ENCODE measurements around the gene PDGFC. TPM values are rescaled to one million over a fixed set of nuclear protein-coding genes. Genes with fewer than 3 reads are reported as not detected.

PDGFC gene
- total and polyA plus RNA-seq, 2 experiments from 2014 or later: 35.5 to 63.3 TPM

DNA sequence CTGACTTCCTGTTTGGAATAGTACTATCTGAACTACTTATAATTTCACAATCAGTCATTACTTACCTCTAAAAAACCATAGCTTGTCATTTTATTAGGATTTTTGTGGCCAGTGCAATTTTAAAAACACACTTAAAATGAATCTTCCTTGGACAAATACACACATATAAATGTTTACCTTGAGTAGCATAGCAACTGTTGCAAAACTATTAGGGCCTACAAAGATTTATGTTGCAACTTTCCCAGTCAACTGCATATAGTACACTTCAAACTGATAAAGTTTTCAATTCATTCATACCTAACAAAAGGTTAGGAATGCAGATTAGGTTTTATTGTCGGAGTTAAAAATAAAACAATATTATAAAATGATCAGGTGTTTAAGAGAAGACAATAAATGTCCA is 193.0 kb downstream of the PDGFC start:
- H3K27me3 ChIP-seq: no peaks in the 10 kb centered on the region
- 68% methylated on average over 1 of the region's 1 CpG for WGBS (ENCODE audit: low lambda C conversion rate, missing lambda C conversion rate)
- no peak overlapping the region for H3K4me3 ChIP-seq
- no peaks in the 10 kb centered on the region for H3K9me2 ChIP-seq (replicated peaks; ENCODE audit: insufficient read depth)
- DNase-seq (ENCODE audit: low spot score): no peak
- no peaks in the 10 kb centered on the region for H4K20me1 ChIP-seq (ENCODE audit: insufficient read depth, poor library complexity, severe bottlenecking)
- H3K27ac ChIP-seq: peak overlapping the region; percentile 41
- H3K4me1 ChIP-seq (ENCODE audit: insufficient read depth): peaks cover 18% of the 10 kb centered on the region
- no peaks in the 10 kb centered on the region for H3K9me3 ChIP-seq (ENCODE audit: low read depth)
- TF ChIP-seq EZH2phosphoT487 (IDR thresholded peaks at IDR 0.05; ENCODE audit: low read depth, severe bottlenecking, unreplicated experiment) (no peak), EZH2 (IDR thresholded peaks at IDR 0.05; ENCODE audit: borderline replicate concordance) (no peak)
- peaks cover 5% of the 10 kb centered on the region for H3K79me2 ChIP-seq
- H3K36me3 ChIP-seq (replicated peaks; ENCODE audit: insufficient read depth, low read depth): no peaks in the 10 kb centered on the region
- no peak overlapping the region for H2AFZ ChIP-seq
- no peak overlapping the region for H3K4me2 ChIP-seq

- Histone ChIP-seq H3K9me3 (ENCODE audit: low read depth) (no peaks in the 10 kb centered on the region), H3K27me3 (no peaks in the 10 kb centered on the region), H3K4me1 (ENCODE audit: insufficient read depth) (peaks cover 18% of the 10 kb centered on the region), H3K36me3 (replicated peaks; ENCODE audit: insufficient read depth, low read depth) (no peaks in the 10 kb centered on the region), H3K4me3 (no peak overlapping the region), H3K79me2 (peaks cover 5% of the 10 kb centered on the region), H3K4me2 (no peak overlapping the region), H3K27ac (peak overlapping the region; percentile 41), H3K9me2 (replicated peaks; ENCODE audit: insufficient read depth) (no peaks in the 10 kb centered on the region), H2AFZ (no peak overlapping the region), H4K20me1 (ENCODE audit: insufficient read depth, poor library complexity, severe bottlenecking) (no peaks in the 10 kb centered on the region)
- TF ChIP-seq EZH2 (IDR thresholded peaks at IDR 0.05; ENCODE audit: borderline replicate concordance): no peak
- TF ChIP-seq EZH2phosphoT487 (IDR thresholded peaks at IDR 0.05; ENCODE audit: low read depth, severe bottlenecking, unreplicated experiment): no peak
- TF ChIP-seq, protein P1, sequence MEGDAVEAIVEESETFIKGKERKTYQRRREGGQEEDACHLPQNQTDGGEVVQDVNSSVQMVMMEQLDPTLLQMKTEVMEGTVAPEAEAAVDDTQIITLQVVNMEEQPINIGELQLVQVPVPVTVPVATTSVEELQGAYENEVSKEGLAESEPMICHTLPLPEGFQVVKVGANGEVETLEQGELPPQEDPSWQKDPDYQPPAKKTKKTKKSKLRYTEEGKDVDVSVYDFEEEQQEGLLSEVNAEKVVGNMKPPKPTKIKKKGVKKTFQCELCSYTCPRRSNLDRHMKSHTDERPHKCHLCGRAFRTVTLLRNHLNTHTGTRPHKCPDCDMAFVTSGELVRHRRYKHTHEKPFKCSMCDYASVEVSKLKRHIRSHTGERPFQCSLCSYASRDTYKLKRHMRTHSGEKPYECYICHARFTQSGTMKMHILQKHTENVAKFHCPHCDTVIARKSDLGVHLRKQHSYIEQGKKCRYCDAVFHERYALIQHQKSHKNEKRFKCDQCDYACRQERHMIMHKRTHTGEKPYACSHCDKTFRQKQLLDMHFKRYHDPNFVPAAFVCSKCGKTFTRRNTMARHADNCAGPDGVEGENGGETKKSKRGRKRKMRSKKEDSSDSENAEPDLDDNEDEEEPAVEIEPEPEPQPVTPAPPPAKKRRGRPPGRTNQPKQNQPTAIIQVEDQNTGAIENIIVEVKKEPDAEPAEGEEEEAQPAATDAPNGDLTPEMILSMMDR (IDR thresholded peaks at IDR 0.05; ENCODE audit: poor library complexity): no peak
- WGBS (ENCODE audit: low lambda C conversion rate, missing lambda C conversion rate): 87% methylated on average over 1 of the region's 1 CpG
- DNase-seq (ENCODE audit: low spot score): no peak
These were observed 193.5 kb downstream of the PDGFC start for GRCh38 chr4:156778093-156778492.

GRCh38 chr4:156775813-156776212 is 195.8 kb downstream of the PDGFC start:
- TF ChIP-seq EZH2phosphoT487 (IDR thresholded peaks at IDR 0.05; ENCODE audit: low read depth, severe bottlenecking, unreplicated experiment) (no peak), EZH2 (IDR thresholded peaks at IDR 0.05; ENCODE audit: borderline replicate concordance) (no peak)
- TF ChIP-seq, protein P1 (IDR thresholded peaks at IDR 0.05; ENCODE audit: poor library complexity): no peak
- Histone ChIP-seq H3K27me3 (no peaks in the 10 kb centered on the region), H3K4me2 (no peak overlapping the region), H2AFZ (no peak overlapping the region), H4K20me1 (ENCODE audit: insufficient read depth, poor library complexity, severe bottlenecking) (no peaks in the 10 kb centered on the region), H3K4me1 (ENCODE audit: insufficient read depth) (peaks cover 28% of the 10 kb centered on the region), H3K9me3 (ENCODE audit: low read depth) (no peaks in the 10 kb centered on the region), H3K36me3 (replicated peaks; ENCODE audit: insufficient read depth, low read depth) (no peaks in the 10 kb centered on the region), H3K4me3 (no peak overlapping the region), H3K79me2 (peaks cover 5% of the 10 kb centered on the region), H3K9me2 (replicated peaks; ENCODE audit: insufficient read depth) (no peaks in the 10 kb centered on the region), H3K27ac (peak overlapping the region; percentile 1)
- no peak for DNase-seq (ENCODE audit: low spot score)
- 74% methylated on average over 1 of the region's 1 CpG for WGBS (ENCODE audit: low lambda C conversion rate, missing lambda C conversion rate)

DNA sequence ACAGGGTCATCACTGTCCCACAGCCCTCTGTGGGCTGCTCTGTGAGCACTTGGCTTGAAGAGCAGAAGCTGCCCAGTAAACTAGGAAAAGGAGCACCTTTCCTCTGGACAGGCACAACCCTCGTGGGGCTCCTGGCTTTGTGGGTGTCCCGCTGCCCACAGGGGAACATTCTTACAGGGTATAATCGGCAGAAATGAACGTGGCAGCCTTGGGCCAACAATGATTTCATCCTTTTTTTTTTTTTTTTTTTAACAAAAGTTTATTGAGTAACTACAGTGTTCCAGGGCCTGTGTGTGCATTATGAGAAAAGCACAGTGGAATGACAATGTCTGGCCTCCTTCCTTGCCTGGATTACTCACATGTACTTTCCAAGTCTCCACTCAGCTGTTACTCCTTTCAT is 197.2 kb downstream of the PDGFC start:
- no peaks in the 10 kb centered on the region for H3K27me3 ChIP-seq
- peaks cover 5% of the 10 kb centered on the region for H3K79me2 ChIP-seq
- H3K9me2 ChIP-seq (replicated peaks; ENCODE audit: insufficient read depth): no peaks in the 10 kb centered on the region
- H3K9me3 ChIP-seq (ENCODE audit: low read depth): no peaks in the 10 kb centered on the region
- WGBS (ENCODE audit: low lambda C conversion rate, missing lambda C conversion rate): 66% methylated on average over 4 of the region's 4 CpGs
- H2AFZ ChIP-seq: no peak overlapping the region
- TF ChIP-seq EZH2 (IDR thresholded peaks at IDR 0.05; ENCODE audit: borderline replicate concordance): no peak
- TF ChIP-seq, protein P1 (IDR thresholded peaks at IDR 0.05; ENCODE audit: poor library complexity): no peak
- TF ChIP-seq EZH2phosphoT487 (IDR thresholded peaks at IDR 0.05; ENCODE audit: low read depth, severe bottlenecking, unreplicated experiment): no peak
- DNase-seq (ENCODE audit: low spot score): peak; percentile 27
- H3K4me3 ChIP-seq: no peak overlapping the region
- peaks cover 29% of the 10 kb centered on the region for H3K4me1 ChIP-seq (ENCODE audit: insufficient read depth)
- H4K20me1 ChIP-seq (ENCODE audit: insufficient read depth, poor library complexity, severe bottlenecking): no peaks in the 10 kb centered on the region
- H3K27ac ChIP-seq: peak overlapping the region; percentile 61
- no peaks in the 10 kb centered on the region for H3K36me3 ChIP-seq (replicated peaks; ENCODE audit: insufficient read depth, low read depth)
- H3K4me2 ChIP-seq: no peak overlapping the region

All from hepatocyte (in vitro differentiated cells).